HEK293 (cell line): ENCODE data around the gene ZNF345.

ENCODE experiments used
- CTCF ChIA-PET: fragments of 350-600 bp; formaldehyde crosslinking; extraction: SDS; loops from one replicate; lab custom pipeline; 2021; ENCODE audit warnings: antibody characterized with exemption; lab: Yijun Ruan, JAX
- POLR2A ChIA-PET: fragments of 300-600 bp; formaldehyde crosslinking; extraction: SDS; loops from one replicate; lab custom pipeline; 2020; ENCODE audit warnings: antibody characterized with exemption, inconsistent platforms; lab: Yijun Ruan, JAX
- H3K27ac ChIP-seq: fragments of 200-500 bp; sonication (Bioruptor generic); 2 replicates; pipeline ENCODE4 v1.5.1; 2014; ENCODE audit warnings: low read depth, low read length, control low read depth, inconsistent platforms; ENCODE audit errors: extremely low read depth
- H3K36me3 ChIP-seq, 2 experiments: fragments of 200-500 bp in 1 of 2; sonication (Bioruptor generic) in 1 of 2; 1 replicate in 1 of 2; 2 replicates in 1 of 2; pipeline ENCODE4 v1.5.1; 2014 to 2017; ENCODE audit warnings: inconsistent platforms in 2 of 2, low read length in 2 of 2; ENCODE audit not compliant: control insufficient read depth in 2 of 2, insufficient read depth in 1 of 2
- H3K4me1 ChIP-seq: fragments of 200-500 bp; sonication (Bioruptor generic); 2 replicates; pipeline ENCODE4 v1.5.1; 2014; ENCODE audit warnings: mild to moderate bottlenecking, low read length, inconsistent platforms; ENCODE audit not compliant: control insufficient read depth, insufficient read depth
- H3K4me3 ChIP-seq: 2 replicates; pipeline ENCODE4 v1.5.1; 2011; ENCODE audit warnings: low read depth, mild to moderate bottlenecking, control low read depth, low read length, moderate library complexity
- H3K9me3 ChIP-seq: fragments of 200-500 bp; sonication (Bioruptor generic); 2 replicates; pipeline ENCODE4 v1.5.1; 2014; ENCODE audit warnings: low read depth, low read length, inconsistent platforms; ENCODE audit not compliant: control insufficient read depth, insufficient read depth
- EGR2 ChIP-seq: fragments of 450-650 bp; formaldehyde crosslinking; IDR thresholded peaks from 2 replicates; pipeline ENCODE4 v1.5.1; 2016; ENCODE audit warnings: low read depth, missing biosample characterization, missing genetic modification characterization
- GFI1B ChIP-seq: fragments of 450-650 bp; formaldehyde crosslinking; IDR thresholded peaks from 2 replicates; pipeline ENCODE4 v1.5.1; 2016; ENCODE audit warnings: missing biosample characterization, missing genetic modification characterization
- KLF17 ChIP-seq: fragments of 450-650 bp; formaldehyde crosslinking; IDR thresholded peaks from 2 replicates; pipeline ENCODE4 v1.5.1; 2016; ENCODE audit warnings: missing biosample characterization, missing genetic modification characterization
- OSR2 ChIP-seq: fragments of 450-650 bp; formaldehyde crosslinking; IDR thresholded peaks from 2 replicates; pipeline ENCODE4 v1.5.1; 2016; ENCODE audit warnings: missing biosample characterization, missing genetic modification characterization
- RBAK ChIP-seq: fragments of 450-650 bp; formaldehyde crosslinking; IDR thresholded peaks from 2 replicates; pipeline ENCODE4 v1.5.1; 2016; ENCODE audit warnings: missing biosample characterization, missing genetic modification characterization
- SP7 ChIP-seq: fragments of 450-650 bp; formaldehyde crosslinking; IDR thresholded peaks from 2 replicates; pipeline ENCODE4 v1.5.1; 2016; ENCODE audit warnings: missing biosample characterization, missing genetic modification characterization
- YY1 ChIP-seq: fragments of 450-650 bp; formaldehyde crosslinking; IDR thresholded peaks from 2 replicates; pipeline ENCODE4 v1.5.1; 2018; ENCODE audit warnings: missing biosample characterization, missing genetic modification characterization
- ZBTB21 ChIP-seq: fragments of 450-650 bp; formaldehyde crosslinking; IDR thresholded peaks from 2 replicates; pipeline ENCODE4 v1.5.1; 2017; ENCODE audit warnings: missing biosample characterization, missing genetic modification characterization
- ZFP69B ChIP-seq: fragments of 450-650 bp; formaldehyde crosslinking; IDR thresholded peaks from 2 replicates; pipeline ENCODE4 v1.5.1; 2016; ENCODE audit warnings: missing biosample characterization, missing genetic modification characterization
- ZNF138 ChIP-seq: fragments of 450-650 bp; formaldehyde crosslinking; IDR thresholded peaks from 2 replicates; pipeline ENCODE4 v1.5.1; 2016; ENCODE audit warnings: missing biosample characterization, missing genetic modification characterization, borderline replicate concordance
- ZNF350 ChIP-seq: fragments of 450-650 bp; formaldehyde crosslinking; IDR thresholded peaks from 2 replicates; pipeline ENCODE4 v1.5.0; 2017; ENCODE audit warnings: missing biosample characterization, mild to moderate bottlenecking, missing genetic modification characterization
- ZNF404 ChIP-seq: fragments of 450-650 bp; formaldehyde crosslinking; IDR thresholded peaks from 2 replicates; pipeline ENCODE4 v1.5.1; 2017; ENCODE audit warnings: missing biosample characterization, missing genetic modification characterization
- ZNF433 ChIP-seq: fragments of 450-650 bp; formaldehyde crosslinking; IDR thresholded peaks from 2 replicates; pipeline ENCODE4 v1.5.1; 2016; ENCODE audit warnings: missing biosample characterization, missing genetic modification characterization, low read depth
- ZNF473 ChIP-seq: fragments of 450-650 bp; formaldehyde crosslinking; IDR thresholded peaks from 2 replicates; pipeline ENCODE4 v1.5.1; 2017; ENCODE audit warnings: missing biosample characterization, missing genetic modification characterization
- ZNF501 ChIP-seq: fragments of 450-650 bp; formaldehyde crosslinking; IDR thresholded peaks from 2 replicates; pipeline ENCODE4 v1.5.1; 2016; ENCODE audit warnings: missing biosample characterization, missing genetic modification characterization
- ZNF548 ChIP-seq: fragments of 450-650 bp; formaldehyde crosslinking; IDR thresholded peaks from 2 replicates; pipeline ENCODE4 v1.5.1; 2016; ENCODE audit warnings: missing biosample characterization, missing genetic modification characterization
- ZNF585B ChIP-seq: fragments of 450-650 bp; formaldehyde crosslinking; IDR thresholded peaks from 2 replicates; pipeline ENCODE4 v1.5.1; 2016; ENCODE audit warnings: missing biosample characterization, missing genetic modification characterization
- ZNF600 ChIP-seq: fragments of 450-650 bp; formaldehyde crosslinking; IDR thresholded peaks from 2 replicates; pipeline ENCODE4 v1.5.1; 2016; ENCODE audit warnings: missing biosample characterization, missing genetic modification characterization
- ZNF645 ChIP-seq: fragments of 450-650 bp; formaldehyde crosslinking; IDR thresholded peaks from 2 replicates; pipeline ENCODE4; 2016; ENCODE audit warnings: missing biosample characterization, missing genetic modification characterization
- ZNF658 ChIP-seq: fragments of 450-650 bp; formaldehyde crosslinking; IDR thresholded peaks from 2 replicates; pipeline ENCODE4; 2016; ENCODE audit warnings: missing biosample characterization, missing genetic modification characterization
- ZNF707 ChIP-seq: fragments of 450-650 bp; formaldehyde crosslinking; IDR thresholded peaks from 2 replicates; pipeline ENCODE4 v1.5.1; 2016; ENCODE audit warnings: missing biosample characterization, missing genetic modification characterization
- ZNF791 ChIP-seq: fragments of 450-650 bp; formaldehyde crosslinking; IDR thresholded peaks from 2 replicates; pipeline ENCODE4 v1.5.1; 2016; ENCODE audit warnings: missing biosample characterization, missing genetic modification characterization
- ZSCAN16 ChIP-seq: fragments of 450-650 bp; formaldehyde crosslinking; IDR thresholded peaks from 2 replicates; pipeline ENCODE4 v1.5.1; 2016; ENCODE audit warnings: missing biosample characterization, missing genetic modification characterization
- ZSCAN23 ChIP-seq: fragments of 450-650 bp; formaldehyde crosslinking; IDR thresholded peaks from 2 replicates; pipeline ENCODE4 v1.5.1; 2016; ENCODE audit warnings: missing biosample characterization, missing genetic modification characterization
- TF ChIP-seq, protein P1 (sequence below): fragments of 450-650 bp; formaldehyde crosslinking; IDR thresholded peaks from 2 replicates; pipeline ENCODE4 v1.5.1; 2016; ENCODE audit warnings: missing biosample characterization, missing genetic modification characterization, borderline replicate concordance
- TF ChIP-seq, protein P2 (sequence below): fragments of 450-650 bp; formaldehyde crosslinking; IDR thresholded peaks from 2 replicates; pipeline ENCODE4 v1.5.1; 2016; ENCODE audit warnings: missing biosample characterization, missing genetic modification characterization
- TF ChIP-seq, protein P3 (sequence below): fragments of 450-650 bp; formaldehyde crosslinking; IDR thresholded peaks from 2 replicates; pipeline ENCODE4 v1.5.1; 2016; ENCODE audit warnings: missing biosample characterization, missing genetic modification characterization, low read depth

Gene ZNF345

DNA sequence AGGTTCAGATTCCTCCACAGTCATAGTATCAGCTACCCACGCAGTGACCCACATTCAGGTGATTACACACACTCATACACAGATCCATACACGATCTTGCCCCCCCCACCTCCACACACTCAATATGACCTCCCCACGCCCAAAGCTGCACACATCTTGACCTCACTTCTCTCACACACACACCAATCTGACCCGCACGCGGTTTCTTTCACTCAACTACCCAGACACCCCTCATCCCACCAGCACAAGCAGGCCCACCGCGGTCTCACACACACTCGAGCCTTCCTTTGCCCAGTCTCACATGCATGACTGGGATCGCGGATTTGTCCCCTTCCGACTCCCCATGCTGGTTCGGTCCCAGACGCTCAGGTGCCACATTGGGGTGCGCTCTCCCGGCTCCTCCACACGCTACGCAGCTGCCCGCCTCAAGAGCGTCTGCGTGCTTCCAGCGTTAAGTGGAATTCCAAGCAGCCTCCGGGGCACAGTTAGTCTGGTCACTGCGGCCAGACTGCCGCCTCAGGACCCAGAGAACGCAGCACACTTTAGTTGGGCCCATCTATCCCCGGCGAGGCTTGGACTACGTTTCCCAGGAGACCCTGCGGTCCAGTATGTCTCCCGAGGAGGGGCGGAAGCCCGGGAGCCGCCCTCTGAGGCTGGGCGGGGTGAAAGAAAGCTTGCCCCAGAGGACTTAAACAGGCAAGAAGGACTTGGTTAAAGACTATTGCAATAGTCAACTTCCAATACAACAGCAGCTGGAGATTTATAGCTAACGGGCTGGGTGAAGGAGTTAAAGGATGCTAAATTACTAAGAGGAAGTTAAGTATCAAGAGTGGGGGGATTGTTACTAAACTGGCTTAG lies 746 bp upstream of the ZNF345 start:
- H3K27ac ChIP-seq, result peak overlapping the region; percentile 66; the same call in 1 of the 2 replicates
- peaks cover 44 to 56% of the 10 kb centered on the region in 2 experiments for H3K36me3 ChIP-seq
- H3K4me3 ChIP-seq, result peak overlapping the region; percentile 66
- H3K4me1 ChIP-seq, result peaks cover 6% of the 10 kb centered on the region; the same call in 1 of the 2 replicates
- CTCF ChIA-PET, result interaction anchor here (0.6 to 1.3 kb wide), 10 partner anchors 9 to 835 kb away, joined by 3 to 7 read pairs (median 3); partner anchors contain the start of gene ZNF790
- peaks cover 16% of the 10 kb centered on the region for H3K9me3 ChIP-seq
- POLR2A ChIA-PET, result interaction anchor here (0.5 to 3.8 kb wide), 29 partner anchors 8 to 930 kb away, joined by 3 to 122 read pairs (median 7); partner anchors contain the start of genes ZFP14, ZNF146, ZNF260 and ZNF382
- TF ChIP-seq ZNF433 (tag by site-specific recombination) (no peak), OSR2 (tag by site-specific recombination) (peak; percentile 40), ZSCAN23 (tag by site-specific recombination) (no peak), GFI1B (0 out of 2 replicates have a peak, but pooled peaks have one; percentile 6), ZNF791 (tag by site-specific recombination) (no peak), ZNF600 (peak; percentile 96), ZNF501 (tag by site-specific recombination) (peak; percentile 91), ZNF404 (tag by site-specific recombination) (no peak), ZFP69B (tag by site-specific recombination) (peak; percentile 93), RBAK (tag by site-specific recombination) (0 out of 2 replicates have a peak, but pooled peaks have one; percentile 65), ZNF707 (tag by site-specific recombination) (peak; percentile 98), SP7 (peak; percentile 66; the same call in 1 of the 2 replicates), ZNF658 (tag by site-specific recombination) (peak; percentile 60; the same call in 1 of the 2 replicates), ZNF138 (peak; percentile 74; the same call in 1 of the 2 replicates), ZNF585B (tag by site-specific recombination) (no peak), KLF17 (peak; percentile 85), ZNF645 (peak; percentile 90; the same call in 1 of the 2 replicates), YY1 (tag by site-specific recombination) (peak; percentile 85), ZNF350 (tag by site-specific recombination) (no peak), ZSCAN16 (tag by site-specific recombination) (no peak), ZNF473 (0 out of 2 replicates have a peak, but pooled peaks have one; percentile 83), ZBTB21 (tag by site-specific recombination) (peak; percentile 74), ZNF548 (tag by site-specific recombination) (peak; percentile 72), EGR2 (tag by site-specific recombination) (peak; percentile 94)
- TF ChIP-seq, protein P1, sequence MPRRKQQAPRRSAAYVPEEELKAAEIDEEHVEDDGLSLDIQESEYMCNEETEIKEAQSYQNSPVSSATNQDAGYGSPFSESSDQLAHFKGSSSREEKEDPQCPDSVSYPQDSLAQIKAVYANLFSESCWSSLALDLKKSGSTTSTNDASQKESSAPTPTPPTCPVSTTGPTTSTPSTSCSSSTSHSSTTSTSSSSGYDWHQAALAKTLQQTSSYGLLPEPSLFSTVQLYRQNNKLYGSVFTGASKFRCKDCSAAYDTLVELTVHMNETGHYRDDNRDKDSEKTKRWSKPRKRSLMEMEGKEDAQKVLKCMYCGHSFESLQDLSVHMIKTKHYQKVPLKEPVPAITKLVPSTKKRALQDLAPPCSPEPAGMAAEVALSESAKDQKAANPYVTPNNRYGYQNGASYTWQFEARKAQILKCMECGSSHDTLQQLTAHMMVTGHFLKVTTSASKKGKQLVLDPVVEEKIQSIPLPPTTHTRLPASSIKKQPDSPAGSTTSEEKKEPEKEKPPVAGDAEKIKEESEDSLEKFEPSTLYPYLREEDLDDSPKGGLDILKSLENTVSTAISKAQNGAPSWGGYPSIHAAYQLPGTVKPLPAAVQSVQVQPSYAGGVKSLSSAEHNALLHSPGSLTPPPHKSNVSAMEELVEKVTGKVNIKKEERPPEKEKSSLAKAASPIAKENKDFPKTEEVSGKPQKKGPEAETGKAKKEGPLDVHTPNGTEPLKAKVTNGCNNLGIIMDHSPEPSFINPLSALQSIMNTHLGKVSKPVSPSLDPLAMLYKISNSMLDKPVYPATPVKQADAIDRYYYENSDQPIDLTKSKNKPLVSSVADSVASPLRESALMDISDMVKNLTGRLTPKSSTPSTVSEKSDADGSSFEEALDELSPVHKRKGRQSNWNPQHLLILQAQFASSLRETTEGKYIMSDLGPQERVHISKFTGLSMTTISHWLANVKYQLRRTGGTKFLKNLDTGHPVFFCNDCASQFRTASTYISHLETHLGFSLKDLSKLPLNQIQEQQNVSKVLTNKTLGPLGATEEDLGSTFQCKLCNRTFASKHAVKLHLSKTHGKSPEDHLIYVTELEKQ (tag by site-specific recombination), result peak; percentile 63; the same call in 1 of the 2 replicates
- TF ChIP-seq, protein P2, sequence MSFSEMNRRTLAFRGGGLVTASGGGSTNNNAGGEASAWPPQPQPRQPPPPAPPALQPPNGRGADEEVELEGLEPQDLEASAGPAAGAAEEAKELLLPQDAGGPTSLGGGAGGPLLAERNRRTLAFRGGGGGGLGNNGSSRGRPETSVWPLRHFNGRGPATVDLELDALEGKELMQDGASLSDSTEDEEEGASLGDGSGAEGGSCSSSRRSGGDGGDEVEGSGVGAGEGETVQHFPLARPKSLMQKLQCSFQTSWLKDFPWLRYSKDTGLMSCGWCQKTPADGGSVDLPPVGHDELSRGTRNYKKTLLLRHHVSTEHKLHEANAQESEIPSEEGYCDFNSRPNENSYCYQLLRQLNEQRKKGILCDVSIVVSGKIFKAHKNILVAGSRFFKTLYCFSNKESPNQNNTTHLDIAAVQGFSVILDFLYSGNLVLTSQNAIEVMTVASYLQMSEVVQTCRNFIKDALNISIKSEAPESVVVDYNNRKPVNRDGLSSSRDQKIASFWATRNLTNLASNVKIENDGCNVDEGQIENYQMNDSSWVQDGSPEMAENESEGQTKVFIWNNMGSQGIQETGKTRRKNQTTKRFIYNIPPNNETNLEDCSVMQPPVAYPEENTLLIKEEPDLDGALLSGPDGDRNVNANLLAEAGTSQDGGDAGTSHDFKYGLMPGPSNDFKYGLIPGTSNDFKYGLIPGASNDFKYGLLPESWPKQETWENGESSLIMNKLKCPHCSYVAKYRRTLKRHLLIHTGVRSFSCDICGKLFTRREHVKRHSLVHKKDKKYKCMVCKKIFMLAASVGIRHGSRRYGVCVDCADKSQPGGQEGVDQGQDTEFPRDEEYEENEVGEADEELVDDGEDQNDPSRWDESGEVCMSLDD (tag by site-specific recombination), result peak; percentile 99
- TF ChIP-seq, protein P3, sequence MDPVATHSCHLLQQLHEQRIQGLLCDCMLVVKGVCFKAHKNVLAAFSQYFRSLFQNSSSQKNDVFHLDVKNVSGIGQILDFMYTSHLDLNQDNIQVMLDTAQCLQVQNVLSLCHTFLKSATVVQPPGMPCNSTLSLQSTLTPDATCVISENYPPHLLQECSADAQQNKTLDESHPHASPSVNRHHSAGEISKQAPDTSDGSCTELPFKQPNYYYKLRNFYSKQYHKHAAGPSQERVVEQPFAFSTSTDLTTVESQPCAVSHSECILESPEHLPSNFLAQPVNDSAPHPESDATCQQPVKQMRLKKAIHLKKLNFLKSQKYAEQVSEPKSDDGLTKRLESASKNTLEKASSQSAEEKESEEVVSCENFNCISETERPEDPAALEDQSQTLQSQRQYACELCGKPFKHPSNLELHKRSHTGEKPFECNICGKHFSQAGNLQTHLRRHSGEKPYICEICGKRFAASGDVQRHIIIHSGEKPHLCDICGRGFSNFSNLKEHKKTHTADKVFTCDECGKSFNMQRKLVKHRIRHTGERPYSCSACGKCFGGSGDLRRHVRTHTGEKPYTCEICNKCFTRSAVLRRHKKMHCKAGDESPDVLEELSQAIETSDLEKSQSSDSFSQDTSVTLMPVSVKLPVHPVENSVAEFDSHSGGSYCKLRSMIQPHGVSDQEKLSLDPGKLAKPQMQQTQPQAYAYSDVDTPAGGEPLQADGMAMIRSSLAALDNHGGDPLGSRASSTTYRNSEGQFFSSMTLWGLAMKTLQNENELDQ, result no peak
